Endothelial cell of umbilical vein (primary cell): ENCODE results near the gene SEPTIN3. TPM values are rescaled to one million over a fixed set of nuclear protein-coding genes. Genes with fewer than 3 reads are reported as not detected.

Experiments
- BruUV-seq: library from RNA; stranded (reverse); fragments of 400-500 nt; replicated peaks from 2 replicates; lab custom pipeline; 2021; lab: Mats Ljungman, UMichigan
- CTCF ChIA-PET: fragments of 300-600, 350-600 bp; sonication (Branson Sonifier 250); formaldehyde crosslinking; loops from one replicate; lab custom pipeline; 2021; ENCODE audit warnings: antibody characterized with exemption, inconsistent platforms; lab: Charles Lee
- POLR2A ChIA-PET: fragments of 300-600, 350-600 bp; sonication (Branson Sonifier 250); formaldehyde crosslinking; loops from one replicate; lab custom pipeline; 2021; ENCODE audit warnings: antibody characterized with exemption, inconsistent platforms; lab: Charles Lee
- DNase-seq: peaks from one replicate; pipeline ENCODE4 v3.0.0-alpha.2; 2011; ENCODE audit warnings: low read depth, low spot score
- FAIRE-seq: peaks from 2 replicates; lab custom pipeline; 2011; peaks lifted over from hg19 to GRCh38; lab: Jason Lieb, UNC
- H2AFZ ChIP-seq: 2 replicates; pipeline ENCODE4 v1.6.0; 2012; ENCODE audit warnings: low read depth, low read length, control low read depth, inconsistent platforms
- H3K27ac ChIP-seq: 2 replicates; pipeline ENCODE4 v1.5.1; 2011; ENCODE audit warnings: low read depth, mild to moderate bottlenecking, control low read depth, low read length, moderate library complexity; ENCODE audit not compliant: insufficient read depth
- H3K27me3 ChIP-seq, 2 experiments: 2 replicates each; pipeline versions ENCODE4 v1.6.0 to v1.6.1; 2011; ENCODE audit warnings: low read length in 2 of 2, mixed read lengths in 1 of 2; ENCODE audit not compliant: control insufficient read depth in 2 of 2, insufficient read depth in 2 of 2
- H3K36me3 ChIP-seq, 2 experiments: 2 replicates in 1 of 2; 3 replicates in 1 of 2; pipeline ENCODE4 v1.5.1; 2011; ENCODE audit warnings: low read length in 2 of 2, mild to moderate bottlenecking in 1 of 2, moderate library complexity in 1 of 2; ENCODE audit not compliant: control insufficient read depth in 2 of 2, insufficient read depth in 2 of 2; ENCODE audit errors: extremely low read depth in 1 of 2
- H3K4me1 ChIP-seq: 3 replicates; pipeline ENCODE4 v1.5.1; 2011; ENCODE audit warnings: mild to moderate bottlenecking, low read length; ENCODE audit not compliant: control insufficient read depth, insufficient read depth; ENCODE audit errors: extremely low read depth
- H3K4me2 ChIP-seq: 2 replicates; pipeline ENCODE4 v1.6.1; 2011; ENCODE audit warnings: low read length, control low read depth, mixed read lengths; ENCODE audit not compliant: insufficient read depth
- H3K4me3 ChIP-seq, 3 experiments: fragments of 200-600 bp in 1 of 3; sonication (generic), shearing (Covaris generic) in 1 of 3; replicated peaks in 1 of 3; 2 replicates each; pipeline ENCODE4 v1.5.1; 2011 to 2016; ENCODE audit warnings: control low read depth in 3 of 3, low read length in 3 of 3, mild to moderate bottlenecking in 2 of 3, inconsistent platforms in 1 of 3, low read depth in 1 of 3, moderate library complexity in 1 of 3; ENCODE audit not compliant: insufficient read depth in 1 of 3
- H3K79me2 ChIP-seq: 2 replicates; pipeline ENCODE4 v1.6.0; 2012; ENCODE audit warnings: low read length, inconsistent platforms; ENCODE audit not compliant: control insufficient read depth, insufficient read depth
- H3K9ac ChIP-seq: replicated peaks from 2 replicates; pipeline ENCODE3; 2011; ENCODE audit warnings: low read length, control low read depth; ENCODE audit not compliant: insufficient read depth; ENCODE audit errors: extremely low read depth
- H3K9me1 ChIP-seq: replicated peaks from 3 replicates; pipeline ENCODE4 v1.6.0; 2011; ENCODE audit warnings: mild to moderate bottlenecking, low read length; ENCODE audit not compliant: control insufficient read depth, insufficient read depth; ENCODE audit errors: extremely low read depth
- H3K9me3 ChIP-seq: replicated peaks from 2 replicates; pipeline ENCODE4 v1.5.1; 2012; ENCODE audit warnings: low read length, inconsistent platforms; ENCODE audit not compliant: control insufficient read depth, insufficient read depth
- H4K20me1 ChIP-seq: replicated peaks from 2 replicates; pipeline ENCODE3; 2011; ENCODE audit warnings: mild to moderate bottlenecking, low read length; ENCODE audit not compliant: control insufficient read depth, insufficient read depth; ENCODE audit errors: extremely low read depth
- EZH2 ChIP-seq: IDR thresholded peaks from 2 replicates; pipeline ENCODE4 v1.6.1; 2012; ENCODE audit warnings: borderline replicate concordance, low read depth, mild to moderate bottlenecking, moderate library complexity, low read length, inconsistent platforms; ENCODE audit not compliant: severe bottlenecking
- FOS ChIP-seq: IDR thresholded peaks from 2 replicates; pipeline ENCODE4 v1.6.1; 2011; ENCODE audit warnings: mild to moderate bottlenecking, low read length, moderate library complexity, borderline replicate concordance; ENCODE audit not compliant: insufficient read depth
- GATA2 ChIP-seq: IDR thresholded peaks from 2 replicates; pipeline ENCODE4 v1.7.0; 2011; ENCODE audit warnings: low read depth, mild to moderate bottlenecking, moderate library complexity, mixed read lengths, low read length; ENCODE audit not compliant: insufficient read length, insufficient read depth
- JUN ChIP-seq: IDR thresholded peaks from 2 replicates; pipeline ENCODE4 v1.6.1; 2011; ENCODE audit warnings: borderline replicate concordance, low read depth; ENCODE audit not compliant: insufficient read length, insufficient read depth
- MYC ChIP-seq: IDR thresholded peaks from one replicate; pipeline ENCODE4 v1.6.1; 2011; ENCODE audit warnings: mild to moderate bottlenecking, low read depth, low read length
- POLR2A ChIP-seq: IDR thresholded peaks from 2 replicates; pipeline ENCODE4 v1.6.1; 2012; ENCODE audit warnings: low read depth, mild to moderate bottlenecking, control low read depth, low read length
- POLR2AphosphoS5 ChIP-seq: IDR thresholded peaks from 2 replicates; pipeline ENCODE4 v1.6.1; 2012; ENCODE audit warnings: low read depth, mild to moderate bottlenecking, control low read depth, low read length, moderate library complexity; ENCODE audit not compliant: insufficient read depth
- dilution Hi-C: fragments of 300-500 bp; cut with MboI; formaldehyde crosslinking; loops from one replicate; pipeline ENCODE4 v1.15.0; 2019; ENCODE audit warnings: low sequenced_read_pairs; ENCODE audit not compliant: extremely low pct_ligation_motif_present
- intact Hi-C: fragments of 100-400 bp; cut with micrococcal nuclease; formaldehyde crosslinking; loops from one replicate; pipeline ENCODE4 v1.10.0; 2022
- polyA plus RNA-seq, 4 experiments: library from polyadenylated mRNA; depleted of rRNA in 3 of 4; stranded (reverse) in 3 of 4; unstranded in 1 of 4; fragments of >200 nt; gene quantifications; 2 replicates each; pipeline versions ENCODE4 v1.2.1 to v1.2.3, GENCODE V29; 2011 to 2012; ENCODE audit warnings: missing spikeins in 1 of 4
- total RNA-seq: library from RNA; stranded (reverse); gene quantifications from 2 replicates; pipeline ENCODE4 v1.2.3, GENCODE V29; 2021
- TF ChIP-seq, protein P1 (sequence below): IDR thresholded peaks from 2 replicates; pipeline ENCODE4 v1.6.1; 2011; ENCODE audit not compliant: insufficient read depth, insufficient read length
- TF ChIP-seq, protein P2 (sequence below), 2 donors: IDR thresholded peaks; 1 replicate in 1 of 2; 2 replicates in 1 of 2; pipeline ENCODE4 v1.5.1; 2011; ENCODE audit warnings: low read length in 2 of 2, mild to moderate bottlenecking in 2 of 2, moderate library complexity in 2 of 2, control low read depth in 1 of 2, inconsistent platforms in 1 of 2, low read depth in 1 of 2; ENCODE audit not compliant: insufficient read depth in 1 of 2; ENCODE audit errors: extremely low read depth in 1 of 2

Gene SEPTIN3
- total and polyA plus RNA-seq, 2 donors (not counting 3 experiments of a cell fraction or from before 2014, with no cell fraction given) = 0.08 to 0.18 TPM

DNA sequence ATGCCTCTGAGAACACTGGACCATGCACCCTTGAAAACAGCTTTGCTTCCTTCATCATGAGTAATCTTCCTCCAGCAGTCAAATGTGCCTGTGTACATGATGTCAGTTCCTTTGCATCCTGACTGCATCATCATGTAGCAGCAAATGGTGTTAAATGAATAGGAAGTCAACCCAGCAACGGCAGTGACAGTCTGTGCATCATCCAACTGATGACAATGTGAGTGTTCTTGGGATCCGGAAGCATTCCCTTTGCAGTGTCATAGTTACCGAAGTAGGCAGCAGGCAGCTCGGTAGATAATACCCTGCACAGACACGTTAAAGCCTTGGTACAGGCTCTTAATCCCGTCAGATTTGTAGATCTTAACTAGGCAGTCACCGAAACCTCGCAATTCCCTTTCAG, 31.9 kb downstream of the SEPTIN3 start:
- DNase-seq = peak; percentile 32
- POLR2A ChIA-PET = no interaction called here
- TF ChIP-seq FOS = peak; percentile 65
- TF ChIP-seq POLR2AphosphoS5 = peak; percentile 28
- no peak for TF ChIP-seq POLR2A

DNA sequence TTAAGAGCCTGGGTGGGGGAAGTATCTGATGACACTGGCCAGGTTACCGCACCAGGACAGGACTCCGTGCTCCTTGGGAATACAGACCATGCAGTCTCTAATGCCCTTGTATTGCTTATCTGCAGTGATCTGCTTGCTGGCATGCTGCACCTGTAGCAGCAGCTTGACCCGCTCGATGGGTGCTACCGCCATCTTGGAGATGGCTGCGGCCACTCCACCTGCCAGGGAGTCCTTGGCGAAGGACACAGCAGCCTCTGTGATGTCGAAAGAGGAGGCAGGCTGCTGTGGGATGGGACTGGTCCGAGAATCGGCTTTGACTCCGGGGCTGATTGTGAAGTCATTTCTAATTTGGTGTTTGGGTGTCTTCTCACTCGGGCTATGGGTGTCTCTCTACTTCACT, 32.5 kb downstream of the SEPTIN3 start:
- dilution Hi-C loops (no loop called here), intact Hi-C loops (no loop called here)
- H3K36me3 ChIP-seq = no peaks in the 10 kb centered on the region
- no peaks in the 10 kb centered on the region for H4K20me1 ChIP-seq
- no peaks in the 10 kb centered on the region for H3K4me1 ChIP-seq
- ChIA-PET POLR2A (no interaction called here), CTCF (no interaction called here)
- TF ChIP-seq, protein P1, sequence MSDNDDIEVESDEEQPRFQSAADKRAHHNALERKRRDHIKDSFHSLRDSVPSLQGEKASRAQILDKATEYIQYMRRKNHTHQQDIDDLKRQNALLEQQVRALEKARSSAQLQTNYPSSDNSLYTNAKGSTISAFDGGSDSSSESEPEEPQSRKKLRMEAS = no peak
- TF ChIP-seq POLR2A (no peak), GATA2 (no peak), MYC (no peak), FOS (no peak), POLR2AphosphoS5 (no peak), EZH2 (no peak), JUN (no peak)
- TF ChIP-seq, protein P2, sequence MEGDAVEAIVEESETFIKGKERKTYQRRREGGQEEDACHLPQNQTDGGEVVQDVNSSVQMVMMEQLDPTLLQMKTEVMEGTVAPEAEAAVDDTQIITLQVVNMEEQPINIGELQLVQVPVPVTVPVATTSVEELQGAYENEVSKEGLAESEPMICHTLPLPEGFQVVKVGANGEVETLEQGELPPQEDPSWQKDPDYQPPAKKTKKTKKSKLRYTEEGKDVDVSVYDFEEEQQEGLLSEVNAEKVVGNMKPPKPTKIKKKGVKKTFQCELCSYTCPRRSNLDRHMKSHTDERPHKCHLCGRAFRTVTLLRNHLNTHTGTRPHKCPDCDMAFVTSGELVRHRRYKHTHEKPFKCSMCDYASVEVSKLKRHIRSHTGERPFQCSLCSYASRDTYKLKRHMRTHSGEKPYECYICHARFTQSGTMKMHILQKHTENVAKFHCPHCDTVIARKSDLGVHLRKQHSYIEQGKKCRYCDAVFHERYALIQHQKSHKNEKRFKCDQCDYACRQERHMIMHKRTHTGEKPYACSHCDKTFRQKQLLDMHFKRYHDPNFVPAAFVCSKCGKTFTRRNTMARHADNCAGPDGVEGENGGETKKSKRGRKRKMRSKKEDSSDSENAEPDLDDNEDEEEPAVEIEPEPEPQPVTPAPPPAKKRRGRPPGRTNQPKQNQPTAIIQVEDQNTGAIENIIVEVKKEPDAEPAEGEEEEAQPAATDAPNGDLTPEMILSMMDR (IDR thresholded peaks at IDR 0.05; ENCODE audit: extremely low read depth in 1 of 2, insufficient read depth in 1 of 2, low read depth in 1 of 2, low read length in 2 of 2) = no peak
- DNase-seq = no peak
- no peak overlapping the region for H3K9ac ChIP-seq
- no peaks in the 10 kb centered on the region for H3K9me1 ChIP-seq
- no peak overlapping the region for H3K27ac ChIP-seq
- no peaks in the 10 kb centered on the region for H3K79me2 ChIP-seq
- H2AFZ ChIP-seq = no peak overlapping the region
- H3K4me2 ChIP-seq = no peak overlapping the region
- no peak overlapping the region for H3K4me3 ChIP-seq
- H3K27me3 ChIP-seq = peaks cover 0 to 4% of the 10 kb centered on the region in 2 experiments
- FAIRE-seq = no peak
- BruUV-seq = no TSS peak
- no peaks in the 10 kb centered on the region for H3K9me3 ChIP-seq

More for the DNA sequence above, 31.9 kb downstream of the SEPTIN3 start:
- H3K4me3 ChIP-seq = no peak overlapping the region
- BruUV-seq = TSS peak; percentile 7
- H3K9me1 ChIP-seq = no peaks in the 10 kb centered on the region
- no peak overlapping the region for H3K9ac ChIP-seq
- CTCF ChIA-PET = no interaction called here
- H3K9me3 ChIP-seq = no peaks in the 10 kb centered on the region
- H3K36me3 ChIP-seq = no peaks in the 10 kb centered on the region
- no peak overlapping the region for H2AFZ ChIP-seq
- no peak overlapping the region for H3K27ac ChIP-seq
- H3K79me2 ChIP-seq = no peaks in the 10 kb centered on the region
- no peaks in the 10 kb centered on the region for H4K20me1 ChIP-seq
- no peaks in the 10 kb centered on the region for H3K4me1 ChIP-seq
- intact Hi-C loops = no loop called here
- H3K4me2 ChIP-seq = no peak overlapping the region
- peak; percentile 92 for FAIRE-seq
- dilution Hi-C loops = no loop called here
- peaks cover 0 to 5% of the 10 kb centered on the region in 2 experiments for H3K27me3 ChIP-seq
